Peyer's patch (tissue), 4 donors: ENCODE measurements around the gene CDKN2C.

ENCODE experiments used
- POLR2A ChIP-seq, 2 donors: fragments of 450-650 bp; IDR thresholded peaks; one replicate each; pipeline ENCODE4 v1.5.1; 2017; ENCODE audit warnings: antibody characterized with exemption in 2 of 2, mild to moderate bottlenecking in 2 of 2, moderate library complexity in 2 of 2
- TF ChIP-seq, protein P1 (sequence below), 6 experiments: fragments of 450-650 bp in 4 of 6; fragments of 200-600 bp in 2 of 6; sonication (generic) in 1 of 6; IDR thresholded peaks; one replicate each; pipeline ENCODE4 v1.5.1; 2017 to 2019; ENCODE audit warnings: antibody characterized with exemption in 6 of 6, mild to moderate bottlenecking in 3 of 6, moderate library complexity in 1 of 6

GRCh38 chr1:50973875-50974617 is 4.0 kb downstream of the CDKN2C start:
- TF ChIP-seq POLR2A (IDR thresholded peaks at IDR 0.05) = no peak
- TF ChIP-seq, protein P1, sequence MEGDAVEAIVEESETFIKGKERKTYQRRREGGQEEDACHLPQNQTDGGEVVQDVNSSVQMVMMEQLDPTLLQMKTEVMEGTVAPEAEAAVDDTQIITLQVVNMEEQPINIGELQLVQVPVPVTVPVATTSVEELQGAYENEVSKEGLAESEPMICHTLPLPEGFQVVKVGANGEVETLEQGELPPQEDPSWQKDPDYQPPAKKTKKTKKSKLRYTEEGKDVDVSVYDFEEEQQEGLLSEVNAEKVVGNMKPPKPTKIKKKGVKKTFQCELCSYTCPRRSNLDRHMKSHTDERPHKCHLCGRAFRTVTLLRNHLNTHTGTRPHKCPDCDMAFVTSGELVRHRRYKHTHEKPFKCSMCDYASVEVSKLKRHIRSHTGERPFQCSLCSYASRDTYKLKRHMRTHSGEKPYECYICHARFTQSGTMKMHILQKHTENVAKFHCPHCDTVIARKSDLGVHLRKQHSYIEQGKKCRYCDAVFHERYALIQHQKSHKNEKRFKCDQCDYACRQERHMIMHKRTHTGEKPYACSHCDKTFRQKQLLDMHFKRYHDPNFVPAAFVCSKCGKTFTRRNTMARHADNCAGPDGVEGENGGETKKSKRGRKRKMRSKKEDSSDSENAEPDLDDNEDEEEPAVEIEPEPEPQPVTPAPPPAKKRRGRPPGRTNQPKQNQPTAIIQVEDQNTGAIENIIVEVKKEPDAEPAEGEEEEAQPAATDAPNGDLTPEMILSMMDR (IDR thresholded peaks at IDR 0.05) = no peak
